ENCODE results near the gene ATP8A2. TPM values are rescaled to one million over a fixed set of nuclear protein-coding genes. Genes with fewer than 3 reads are reported as not detected.

ATP8A2 gene
- total and polyA plus RNA-seq, 7 donors = under 0.01 to 2.2 (median 1.2) TPM; not detected in 1

- no peak for TF ChIP-seq EP300 (IDR thresholded peaks at IDR 0.05)
- no peak for TF ChIP-seq POLR2A (IDR thresholded peaks at IDR 0.05)
- TF ChIP-seq CTCF (IDR thresholded peaks at IDR 0.05) = no peak
- no peak for TF ChIP-seq POLR2AphosphoS5 (IDR thresholded peaks at IDR 0.05)
- no peak for DNase-seq
- no peaks in the 10 kb centered on the region for H3K4me1 ChIP-seq
- no peaks in the 10 kb centered on the region for H3K36me3 ChIP-seq
- intact Hi-C loops (cut with DNase I) = no loop called here
- no peak overlapping the region for H3K4me3 ChIP-seq
- H3K9me3 ChIP-seq = no peaks in the 10 kb centered on the region
- H3K27ac ChIP-seq = no peak overlapping the region
- H3K27me3 ChIP-seq = peaks cover 0 to 2% (median 0%) of the 10 kb centered on the region in 3 donors
- 58 to 66% methylated on average over 4 of the region's 4 CpGs for WGBS, 2 donors
Measured at GRCh38 chr13:25394402-25395060, 22.8 kb downstream of the ATP8A2 start.

GRCh38 chr13:25397763-25398162 is 26.0 kb downstream of the ATP8A2 start:
- no peak for DNase-seq
- Histone ChIP-seq H3K27ac (no peak overlapping the region), H3K9me3 (no peaks in the 10 kb centered on the region), H3K27me3 (no peaks in the 10 kb centered on the region), H3K4me1 (no peaks in the 10 kb centered on the region), H3K36me3 (no peaks in the 10 kb centered on the region), H3K4me3 (no peak overlapping the region)
- intact Hi-C loops (cut with DNase I) = no loop called here
- TF ChIP-seq POLR2AphosphoS5 (IDR thresholded peaks at IDR 0.05) (no peak), POLR2A (IDR thresholded peaks at IDR 0.05) (no peak), EP300 (IDR thresholded peaks at IDR 0.05) (no peak), CTCF (IDR thresholded peaks at IDR 0.05) (no peak)
- WGBS, 2 donors = 58 to 69% methylated on average over 1 of the region's 1 CpG

- no peak for DNase-seq
- H3K9me3 ChIP-seq = no peaks in the 10 kb centered on the region
- H3K36me3 ChIP-seq = no peaks in the 10 kb centered on the region
- no peak overlapping the region for H3K27ac ChIP-seq
- WGBS, 2 donors = 66 to 84% methylated on average over 6 of the region's 6 CpGs
- intact Hi-C loops (cut with DNase I) = no loop called here
- no peaks in the 10 kb centered on the region for H3K4me1 ChIP-seq
- TF ChIP-seq POLR2A (IDR thresholded peaks at IDR 0.05) (no peak), POLR2AphosphoS5 (IDR thresholded peaks at IDR 0.05) (no peak), EP300 (IDR thresholded peaks at IDR 0.05) (no peak), CTCF (IDR thresholded peaks at IDR 0.05) (no peak)
- H3K27me3 ChIP-seq = peaks cover 0 to 3% (median 0%) of the 10 kb centered on the region in 3 donors
- no peak overlapping the region for H3K4me3 ChIP-seq
Measured at GRCh38 chr13:25400925-25401324, 29.2 kb downstream of the ATP8A2 start.

GRCh38 chr13:25401958-25402357 is 30.2 kb downstream of the ATP8A2 start:
- Histone ChIP-seq H3K27me3 (peaks cover 0 to 3% (median 0%) of the 10 kb centered on the region in 3 donors), H3K4me1 (no peaks in the 10 kb centered on the region), H3K27ac (no peak overlapping the region), H3K4me3 (no peak overlapping the region), H3K36me3 (no peaks in the 10 kb centered on the region), H3K9me3 (no peaks in the 10 kb centered on the region)
- intact Hi-C loops (cut with DNase I) = no loop called here
- TF ChIP-seq EP300 (IDR thresholded peaks at IDR 0.05) = no peak
- DNase-seq = no peak
- WGBS, 2 donors = 85 to 91% methylated on average over 7 of the region's 7 CpGs

GRCh38 chr13:25406377-25406776 is 34.6 kb downstream of the ATP8A2 start:
- TF ChIP-seq POLR2AphosphoS5 (IDR thresholded peaks at IDR 0.05) (no peak), EP300 (IDR thresholded peaks at IDR 0.05) (no peak), POLR2A (IDR thresholded peaks at IDR 0.05) (no peak), CTCF (IDR thresholded peaks at IDR 0.05) (no peak)
- Histone ChIP-seq H3K36me3 (no peaks in the 10 kb centered on the region), H3K4me1 (no peaks in the 10 kb centered on the region), H3K27ac (no peak overlapping the region), H3K9me3 (no peaks in the 10 kb centered on the region), H3K27me3 (peaks cover 0 to 3% (median 0%) of the 10 kb centered on the region in 3 donors), H3K4me3 (no peak overlapping the region)
- no peak for DNase-seq
- 78 to 100% methylated on average over 1 of the region's 1 CpG for WGBS, 2 donors
- intact Hi-C loops (cut with DNase I) = no loop called here
